Epithelial cell of proximal tubule (primary cell): ENCODE measurements around the gene GSPT1. TPM values are rescaled to one million over a fixed set of nuclear protein-coding genes. Genes with fewer than 3 reads are reported as not detected.
"Not testable (repeated sequence)": the region's sequence is repeated elsewhere in the genome, so short reads cannot be mapped to it uniquely, and the experiment has no call there.

Experiments used
- DNase-seq: peaks from one replicate; pipeline ENCODE4 v3.0.0-alpha.2; 2011; ENCODE audit warnings: low read depth
- H3K4me3 ChIP-seq: 2 replicates; pipeline ENCODE4 v1.5.1; 2011; ENCODE audit warnings: low read depth, mild to moderate bottlenecking, low read length
- total RNA-seq: library from RNA; depleted of rRNA; stranded (reverse); fragments of >200 nt; gene quantifications from 2 replicates; pipeline ENCODE4 v1.2.3, GENCODE V29; 2015
- TF ChIP-seq, protein P1 (sequence below): conservative IDR thresholded peaks from 2 replicates; pipeline ENCODE4 v1.5.1; 2012; ENCODE audit warnings: low read depth, mild to moderate bottlenecking, low read length

Gene GSPT1
- total RNA-seq, 1 donor from 2014 or later, result 87.3 TPM

DNA sequence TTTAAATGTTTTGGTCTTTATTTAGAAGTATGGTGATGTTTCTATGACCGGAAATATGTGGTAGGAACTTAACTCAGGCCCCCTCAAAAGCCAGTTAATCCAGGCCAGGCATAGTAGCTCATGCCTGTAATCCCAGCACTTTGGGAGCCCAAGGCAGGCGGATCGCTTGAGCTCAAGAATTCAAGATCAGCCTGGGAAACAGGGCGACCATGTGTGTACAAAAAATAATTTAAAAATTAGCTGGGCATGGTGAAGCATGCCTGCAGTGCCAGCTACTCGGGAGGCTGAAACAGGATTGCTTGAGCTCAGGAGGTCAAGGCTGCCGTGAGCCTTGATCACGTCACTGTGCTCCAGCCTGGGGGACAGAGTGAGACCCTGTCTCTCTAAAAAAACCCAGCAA lies 74.7 kb downstream of the GSPT1 start:
- H3K4me3 ChIP-seq, result no peak overlapping the region
- TF ChIP-seq, protein P1, sequence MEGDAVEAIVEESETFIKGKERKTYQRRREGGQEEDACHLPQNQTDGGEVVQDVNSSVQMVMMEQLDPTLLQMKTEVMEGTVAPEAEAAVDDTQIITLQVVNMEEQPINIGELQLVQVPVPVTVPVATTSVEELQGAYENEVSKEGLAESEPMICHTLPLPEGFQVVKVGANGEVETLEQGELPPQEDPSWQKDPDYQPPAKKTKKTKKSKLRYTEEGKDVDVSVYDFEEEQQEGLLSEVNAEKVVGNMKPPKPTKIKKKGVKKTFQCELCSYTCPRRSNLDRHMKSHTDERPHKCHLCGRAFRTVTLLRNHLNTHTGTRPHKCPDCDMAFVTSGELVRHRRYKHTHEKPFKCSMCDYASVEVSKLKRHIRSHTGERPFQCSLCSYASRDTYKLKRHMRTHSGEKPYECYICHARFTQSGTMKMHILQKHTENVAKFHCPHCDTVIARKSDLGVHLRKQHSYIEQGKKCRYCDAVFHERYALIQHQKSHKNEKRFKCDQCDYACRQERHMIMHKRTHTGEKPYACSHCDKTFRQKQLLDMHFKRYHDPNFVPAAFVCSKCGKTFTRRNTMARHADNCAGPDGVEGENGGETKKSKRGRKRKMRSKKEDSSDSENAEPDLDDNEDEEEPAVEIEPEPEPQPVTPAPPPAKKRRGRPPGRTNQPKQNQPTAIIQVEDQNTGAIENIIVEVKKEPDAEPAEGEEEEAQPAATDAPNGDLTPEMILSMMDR, result no peak
- DNase-seq, result no peak

DNA sequence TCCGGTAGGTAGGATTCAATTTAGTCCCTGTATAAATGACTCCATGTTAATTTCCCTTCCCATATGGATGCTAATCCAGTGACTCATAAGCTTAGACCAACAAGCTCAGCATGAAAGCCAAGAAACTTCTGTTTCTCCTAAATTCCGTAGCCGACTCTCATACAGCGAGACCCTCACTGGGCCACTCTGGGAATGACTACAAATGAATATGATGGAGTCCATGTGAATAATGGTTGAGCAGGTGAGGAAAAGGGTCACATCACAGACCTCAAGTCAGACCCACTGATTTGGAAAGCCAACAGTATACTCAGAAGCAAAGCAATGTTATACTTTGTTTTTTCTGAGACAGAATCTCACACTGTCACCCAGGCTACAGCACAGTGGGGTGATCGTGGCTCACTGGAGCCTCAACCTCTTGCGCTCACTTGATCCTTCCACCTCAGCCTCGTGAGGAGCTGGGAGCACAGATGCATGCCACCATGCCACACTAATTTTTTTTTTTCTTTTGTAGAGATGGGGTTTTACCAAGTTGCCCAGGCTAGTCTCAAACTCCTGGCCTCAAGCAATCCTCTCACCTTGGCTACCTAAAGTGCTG lies 79.0 kb downstream of the GSPT1 start:
- TF ChIP-seq, protein P1, result no peak
- no peak overlapping the region for H3K4me3 ChIP-seq
- DNase-seq, result no peak

DNA sequence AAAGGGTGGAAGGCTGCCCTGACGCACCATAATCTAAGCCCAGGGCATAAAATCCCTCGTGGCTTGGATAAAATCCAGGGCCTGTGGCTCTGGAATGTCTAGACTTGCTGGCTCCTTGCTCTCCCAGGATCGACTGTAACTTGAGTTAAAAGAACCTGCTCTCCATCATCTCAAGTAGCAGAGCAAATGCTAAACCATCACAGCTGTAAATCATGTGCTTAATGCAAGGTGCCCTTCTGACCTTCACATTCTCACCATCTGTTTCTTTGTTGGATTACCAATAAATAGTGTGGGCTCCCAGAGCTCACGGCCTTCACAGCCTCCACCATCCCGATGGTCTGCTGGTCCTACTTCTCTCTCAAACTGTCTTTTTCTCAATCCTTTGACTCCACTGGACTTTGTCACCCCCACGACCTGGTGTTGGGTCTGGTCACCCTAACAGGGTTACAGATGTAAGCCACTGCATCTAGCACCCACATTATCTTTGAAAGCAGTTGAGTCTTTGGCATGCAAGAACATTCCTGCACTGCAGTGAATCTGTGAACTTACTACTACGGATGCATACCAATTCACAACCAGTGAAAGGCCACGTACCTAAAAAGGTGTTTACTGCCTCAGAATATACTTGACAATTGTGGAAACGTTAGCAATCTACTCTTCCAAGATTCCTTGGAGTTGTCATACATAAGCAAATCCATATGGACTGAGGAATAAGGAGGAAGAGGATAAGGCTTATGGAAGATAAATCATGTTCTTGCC lies 79.7 kb downstream of the GSPT1 start:
- DNase-seq, result no peak

DNA sequence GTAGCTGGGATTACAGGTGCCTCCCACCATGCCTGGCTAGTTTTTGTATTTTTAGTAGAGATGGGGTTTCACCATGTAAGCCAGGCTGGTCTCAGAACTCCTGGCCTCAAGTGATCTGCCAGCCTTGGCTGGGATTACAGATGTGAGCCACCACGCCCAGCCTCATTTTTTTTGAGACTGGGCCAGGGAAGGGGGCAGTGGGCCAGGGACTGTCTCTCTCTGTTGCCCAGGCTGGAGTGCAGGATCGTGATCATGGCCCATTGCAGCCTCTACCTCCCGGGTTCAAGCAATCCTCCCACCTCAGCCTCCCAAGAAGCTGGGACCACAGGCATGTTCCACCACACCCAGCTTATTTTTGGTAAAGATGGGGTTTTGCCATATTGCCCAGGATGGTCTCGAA lies 80.4 kb downstream of the GSPT1 start:
- TF ChIP-seq, protein P1, result no peak
- H3K4me3 ChIP-seq, result no peak overlapping the region
- no peak for DNase-seq

More for the DNA sequence above, 79.7 kb downstream of the GSPT1 start:
- H3K4me3 ChIP-seq, result no peak overlapping the region
- TF ChIP-seq, protein P1, result no peak

DNA sequence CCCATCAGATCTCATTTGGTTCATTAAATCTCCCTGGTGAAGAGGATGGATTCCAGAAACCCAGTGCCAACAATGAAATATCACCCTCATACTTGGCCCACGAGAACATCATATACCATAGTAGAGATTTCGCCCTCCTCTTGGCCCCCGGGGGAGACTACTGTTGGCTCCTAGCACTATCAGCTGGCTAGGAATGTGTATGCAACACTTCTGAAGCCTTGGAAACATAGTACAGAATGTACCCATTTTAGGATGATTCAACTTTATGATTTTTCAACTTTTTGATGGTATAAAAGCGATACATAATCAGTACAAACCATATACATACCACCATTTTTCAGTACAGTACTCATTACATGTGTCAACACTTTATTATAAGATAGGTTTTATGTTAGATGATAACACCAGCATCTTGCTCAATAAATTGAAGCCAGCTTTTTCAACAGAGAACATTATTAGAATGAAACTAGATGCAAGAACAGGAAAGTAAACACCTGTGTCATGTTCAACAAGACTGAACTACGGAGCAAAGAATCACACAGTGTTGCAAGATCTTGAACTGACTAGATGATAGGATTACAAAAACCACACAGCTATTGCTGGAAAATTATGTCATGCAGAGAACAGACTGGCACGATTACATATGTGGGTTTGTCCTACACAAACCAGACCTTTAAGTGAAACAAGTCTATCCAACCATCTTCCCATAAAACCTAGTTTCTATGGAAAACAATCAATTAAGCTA lies 81.6 kb downstream of the GSPT1 start:
- H3K4me3 ChIP-seq, result no peak overlapping the region
- DNase-seq, result no peak
- TF ChIP-seq, protein P1, result no peak

DNA sequence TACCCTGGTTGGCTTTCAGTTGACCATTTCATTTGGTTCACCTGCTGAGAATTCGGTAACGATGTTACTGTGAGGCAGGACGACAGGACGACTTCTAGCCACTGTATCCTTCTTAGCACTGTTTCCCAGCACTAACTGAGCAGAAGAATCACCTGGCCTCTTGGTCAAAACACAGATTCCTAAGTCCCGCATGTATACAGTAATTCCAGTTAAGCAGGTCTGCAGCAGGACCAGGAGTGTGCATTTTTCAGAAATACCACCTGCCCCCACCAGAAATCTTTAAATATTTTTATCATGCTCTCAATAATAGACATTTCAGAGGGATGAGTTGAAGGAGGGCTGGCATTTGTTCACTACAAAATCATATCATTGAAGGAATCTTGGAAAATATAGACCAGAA lies 87.1 kb downstream of the GSPT1 start:
- H3K4me3 ChIP-seq, result no peak overlapping the region
- TF ChIP-seq, protein P1, result no peak
- DNase-seq, result no peak

DNA sequence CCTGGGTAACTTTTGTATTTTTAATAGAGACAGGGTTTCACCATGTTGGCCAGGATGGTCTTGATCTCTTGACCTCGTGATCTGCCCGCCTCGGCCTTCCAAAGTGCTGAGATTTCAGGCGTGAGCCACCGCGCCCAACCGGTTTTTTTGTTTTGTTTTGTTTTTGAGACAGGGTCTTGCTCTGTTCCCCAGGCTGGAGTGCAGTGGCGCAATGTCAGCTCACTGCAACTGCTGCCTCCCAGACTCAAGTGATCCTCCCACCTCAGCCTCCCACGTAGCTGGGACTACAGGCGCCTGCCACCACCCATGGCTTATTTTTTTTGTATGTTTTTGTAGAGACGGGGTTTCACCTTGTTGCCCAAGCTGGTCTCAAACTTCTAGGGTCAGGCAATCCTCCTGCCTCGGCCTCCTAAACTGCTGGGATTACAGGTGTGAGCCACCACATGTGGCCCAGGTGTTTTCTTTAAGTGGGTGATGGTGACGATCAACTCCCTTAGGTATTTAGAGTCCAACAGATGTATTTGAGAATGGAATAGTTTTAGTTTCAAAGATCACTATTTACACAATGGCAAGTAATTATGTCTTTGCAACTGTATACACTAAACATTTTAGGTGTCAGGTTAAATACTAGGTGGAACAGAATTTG lies 90.1 kb downstream of the GSPT1 start:
- H3K4me3 ChIP-seq, DNase-seq: not testable (repeated sequence)
